ENCODE results near the gene CDH12. TPM values are rescaled to one million over a fixed set of nuclear protein-coding genes. Genes with fewer than 3 reads are reported as not detected.

Gene CDH12
- total RNA-seq, 4 donors from 2014 or later, result not detected

DNA sequence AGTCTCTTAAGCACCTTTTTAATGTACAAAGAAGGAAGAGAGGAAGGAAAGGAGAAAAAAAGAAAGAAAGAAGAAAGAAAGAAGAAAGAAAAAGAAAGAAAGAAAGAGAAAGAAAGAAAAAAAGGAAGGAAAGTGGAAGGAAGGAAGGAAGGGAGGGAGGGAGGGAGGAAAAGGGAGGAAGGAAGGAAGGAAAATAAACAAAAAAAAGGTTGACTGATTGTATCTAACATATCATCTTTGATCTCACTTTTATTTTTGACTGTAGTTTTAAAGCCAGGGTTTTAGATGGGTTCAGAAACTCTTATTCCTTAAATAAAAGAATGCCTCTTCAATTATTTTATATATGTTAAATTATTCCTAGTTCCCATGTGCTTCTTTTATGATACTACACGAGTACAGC, 794.5 kb downstream of the CDH12 start:
- H3K4me3 ChIP-seq, result no peak overlapping the region
- no peaks in the 10 kb centered on the region for H3K36me3 ChIP-seq
- no peaks in the 10 kb centered on the region for H3K4me1 ChIP-seq
- H3K9me3 ChIP-seq, result no peaks in the 10 kb centered on the region
- TF ChIP-seq CTCF (IDR thresholded peaks at IDR 0.05), result no peak
- H3K27me3 ChIP-seq, result no peaks in the 10 kb centered on the region
- intact Hi-C loops (cut with DNase I), result no loop called here
- WGBS, result 33% methylated on average over 1 of the region's 1 CpG
- H3K27ac ChIP-seq (replicated peaks in 1 of 4), result no peak overlapping the region
- no peak for DNase-seq (ENCODE audit: extremely low spot score)

DNA sequence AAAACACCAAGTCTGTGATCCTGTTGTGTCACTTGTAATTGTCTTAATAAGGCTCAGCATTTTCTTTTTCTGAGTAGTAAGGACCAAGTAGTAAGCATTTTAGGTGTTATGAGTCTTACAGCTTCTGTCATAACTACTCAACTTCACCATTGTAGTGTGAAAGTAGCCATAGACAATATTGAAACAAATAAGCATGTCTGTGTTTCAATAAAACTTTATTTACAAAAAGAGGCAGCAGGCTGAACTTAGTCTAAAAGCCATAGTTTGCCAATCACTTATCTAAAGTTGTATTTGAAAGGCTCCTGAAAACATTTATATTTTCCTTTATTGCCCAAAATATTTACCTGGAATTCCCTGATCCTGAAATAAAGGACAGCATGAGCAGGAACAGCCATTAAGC, 796.1 kb downstream of the CDH12 start:
- no peak overlapping the region for H3K4me3 ChIP-seq
- intact Hi-C loops (cut with DNase I), result no loop called here
- H3K27ac ChIP-seq (replicated peaks in 1 of 4), result no peak overlapping the region
- TF ChIP-seq POLR2A (IDR thresholded peaks at IDR 0.05; ENCODE audit: low read depth) (no peak), EP300 (IDR thresholded peaks at IDR 0.05) (no peak), POLR2AphosphoS5 (IDR thresholded peaks at IDR 0.05) (no peak), CTCF (IDR thresholded peaks at IDR 0.05) (no peak)
- no peaks in the 10 kb centered on the region for H3K27me3 ChIP-seq
- no peaks in the 10 kb centered on the region for H3K9me3 ChIP-seq
- no peaks in the 10 kb centered on the region for H3K4me1 ChIP-seq
- H3K36me3 ChIP-seq, result no peaks in the 10 kb centered on the region
- no peak for DNase-seq (ENCODE audit: extremely low spot score)

GRCh38 chr5:22056601-22057000, 796.5 kb downstream of the CDH12 start:
- 81% methylated on average over 4 of the region's 4 CpGs for WGBS
- Histone ChIP-seq H3K9me3 (no peaks in the 10 kb centered on the region), H3K4me3 (no peak overlapping the region), H3K27me3 (no peaks in the 10 kb centered on the region), H3K4me1 (no peaks in the 10 kb centered on the region), H3K36me3 (no peaks in the 10 kb centered on the region), H3K27ac (replicated peaks in 1 of 4) (no peak overlapping the region)
- intact Hi-C loops (cut with DNase I), result no loop called here
- DNase-seq (ENCODE audit: extremely low spot score), result no peak
- TF ChIP-seq EP300 (IDR thresholded peaks at IDR 0.05), result no peak
- no peak for TF ChIP-seq CTCF (IDR thresholded peaks at IDR 0.05)
- TF ChIP-seq POLR2A (IDR thresholded peaks at IDR 0.05; ENCODE audit: low read depth), result no peak
- no peak for TF ChIP-seq POLR2AphosphoS5 (IDR thresholded peaks at IDR 0.05)

- Histone ChIP-seq H3K36me3 (no peaks in the 10 kb centered on the region), H3K27ac (replicated peaks in 1 of 4) (no peak overlapping the region), H3K9me3 (no peaks in the 10 kb centered on the region), H3K4me3 (no peak overlapping the region), H3K27me3 (no peaks in the 10 kb centered on the region), H3K4me1 (no peaks in the 10 kb centered on the region)
- intact Hi-C loops (cut with DNase I), result no loop called here
- DNase-seq (ENCODE audit: extremely low spot score), result no peak
- 59% methylated on average over 2 of the region's 2 CpGs for WGBS
- no peak for TF ChIP-seq POLR2AphosphoS5 (IDR thresholded peaks at IDR 0.05)
- TF ChIP-seq POLR2A (IDR thresholded peaks at IDR 0.05; ENCODE audit: low read depth), result no peak
- no peak for TF ChIP-seq CTCF (IDR thresholded peaks at IDR 0.05)
- TF ChIP-seq EP300 (IDR thresholded peaks at IDR 0.05), result no peak
Measured at GRCh38 chr5:22053195-22053594, 799.9 kb downstream of the CDH12 start.

GRCh38 chr5:22051881-22052280, 801.3 kb downstream of the CDH12 start:
- Histone ChIP-seq H3K4me3 (no peak overlapping the region), H3K27ac (replicated peaks in 1 of 4) (no peak overlapping the region), H3K27me3 (no peaks in the 10 kb centered on the region), H3K4me1 (no peaks in the 10 kb centered on the region), H3K9me3 (no peaks in the 10 kb centered on the region), H3K36me3 (no peaks in the 10 kb centered on the region)
- 69% methylated on average over 1 of the region's 1 CpG for WGBS
- intact Hi-C loops (cut with DNase I), result no loop called here
- no peak for DNase-seq (ENCODE audit: extremely low spot score)
- no peak for TF ChIP-seq POLR2A (IDR thresholded peaks at IDR 0.05; ENCODE audit: low read depth)
- TF ChIP-seq EP300 (IDR thresholded peaks at IDR 0.05), result no peak
- TF ChIP-seq CTCF (IDR thresholded peaks at IDR 0.05), result no peak
- no peak for TF ChIP-seq POLR2AphosphoS5 (IDR thresholded peaks at IDR 0.05)
